GM19240 (cell line): ENCODE results near the gene ZNF785.
A peak's percentile ranks its signal among the peaks of the same experiment; 100 is the strongest.
"Not testable (repeated sequence)": the region's sequence is repeated elsewhere in the genome, so short reads cannot be mapped to it uniquely, and the experiment has no call there.

Experiments
- DNase-seq: peaks from one replicate; pipeline ENCODE4 v3.0.0; 2011; ENCODE audit warnings: low spot score; ENCODE audit not compliant: insufficient read length

Gene ZNF785

GRCh38 chr16:30565984-30566383 is 19.5 kb downstream of the ZNF785 start:
- DNase-seq: no peak

GRCh38 chr16:30565526-30565925 is 20.0 kb downstream of the ZNF785 start:
- no peak for DNase-seq

- no peak for DNase-seq
Observed at GRCh38 chr16:30562021-30562420, 23.5 kb downstream of the ZNF785 start.

- DNase-seq: no peak
Observed at GRCh38 chr16:30561089-30561816, 24.2 kb downstream of the ZNF785 start.

- DNase-seq: no peak
Observed at GRCh38 chr16:30559690-30560089, 25.8 kb downstream of the ZNF785 start.

- no peak for DNase-seq
Observed at GRCh38 chr16:30558789-30559377, 26.6 kb downstream of the ZNF785 start.

GRCh38 chr16:30557957-30558788 is 27.3 kb downstream of the ZNF785 start, which contains the start of gene ZNF764:
Gene ZNF764, minus strand, starts transcription at chr16:30558374. Its CDS starts 192 bp downstream, at chr16:30558182.
- peak; percentile 94 for DNase-seq

GRCh38 chr16:30557707-30557956 is 27.9 kb downstream of the ZNF785 start:
- DNase-seq: no peak

GRCh38 chr16:30556125-30556473 is 29.4 kb downstream of the ZNF785 start:
- DNase-seq: no peak

GRCh38 chr16:30555315-30556124 is 30.0 kb downstream of the ZNF785 start:
- DNase-seq: no peak

- DNase-seq: no peak
Observed at GRCh38 chr16:30554557-30555314, 30.8 kb downstream of the ZNF785 start.

GRCh38 chr16:30553393-30553899 is 32.1 kb downstream of the ZNF785 start:
- DNase-seq: no peak

GRCh38 chr16:30552956-30553355 is 32.5 kb downstream of the ZNF785 start:
- DNase-seq: no peak

- DNase-seq: no peak
Observed at GRCh38 chr16:30551781-30552180, 33.7 kb downstream of the ZNF785 start.

GRCh38 chr16:30548416-30549253 is 36.9 kb downstream of the ZNF785 start:
- DNase-seq: no peak

GRCh38 chr16:30546115-30546514 is 39.4 kb downstream of the ZNF785 start:
- no peak for DNase-seq

GRCh38 chr16:30543067-30543466 is 42.4 kb downstream of the ZNF785 start:
- no peak for DNase-seq

- no peak for DNase-seq
Observed at GRCh38 chr16:30541502-30542329, 43.8 kb downstream of the ZNF785 start.

GRCh38 chr16:30540916-30541464 is 44.5 kb downstream of the ZNF785 start:
- DNase-seq: not testable (repeated sequence)
